22Rv1 (cell line): ENCODE data around the gene MZF1.

Experiments used
- CTCF ChIP-seq: fragments of 450-650 bp; IDR thresholded peaks from 2 replicates; pipeline ENCODE4 v1.5.1; 2017; ENCODE audit warnings: mild to moderate bottlenecking
- ZFX ChIP-seq: fragments of 450-650 bp; IDR thresholded peaks from 2 replicates; pipeline ENCODE4 v1.6.1; 2017; ENCODE audit warnings: antibody characterized with exemption, borderline replicate concordance

GRCh38 chr19:58557221-58558065 is 15.7 kb downstream of the MZF1 start:
- TF ChIP-seq CTCF (no peak), ZFX (no peak)
